HCT116 (cell line): Measurements from ENCODE around the gene MAPK4.
"Not testable (repeated sequence)": the region's sequence is repeated elsewhere in the genome, so short reads cannot be mapped to it uniquely, and the experiment has no call there.

Experiments used
- CTCF ChIP-seq, 3 experiments: fragments of 200-600 bp in 1 of 3; sonication (generic) in 1 of 3; IDR thresholded peaks in 2 of 3; conservative IDR thresholded peaks in 1 of 3; 2 replicates each; pipeline ENCODE4 v1.5.1; 2012 to 2017; ENCODE audit warnings: low read depth in 2 of 3, low read length in 2 of 3, antibody characterized with exemption in 1 of 3, borderline replicate concordance in 1 of 3, control low read depth in 1 of 3, mild to moderate bottlenecking in 1 of 3, mixed read lengths in 1 of 3, mixed run types in 1 of 3, moderate library complexity in 1 of 3; ENCODE audit not compliant: insufficient read depth in 1 of 3
- EZH2 ChIP-seq: fragments of 200-600 bp; sonication (generic); IDR thresholded peaks from 2 replicates; pipeline ENCODE4 v1.6.1; 2017; ENCODE audit warnings: antibody characterized with exemption, mixed run types
- EZH2phosphoT487 ChIP-seq: fragments of 200-600 bp; IDR thresholded peaks from 2 replicates; pipeline ENCODE4 v1.6.1; 2018; ENCODE audit warnings: antibody characterized with exemption, borderline replicate concordance
- POLR2A ChIP-seq: IDR thresholded peaks from 2 replicates; pipeline ENCODE4 v1.7.0; 2011; ENCODE audit warnings: borderline replicate concordance; ENCODE audit not compliant: insufficient read depth, insufficient read length; ENCODE audit errors: extremely low read depth
- POLR2AphosphoS5 ChIP-seq: IDR thresholded peaks from 2 replicates; pipeline ENCODE4 v1.6.1; 2011; ENCODE audit warnings: mild to moderate bottlenecking, low read depth, low read length, moderate library complexity
- TCF7L2 ChIP-seq: IDR thresholded peaks from 2 replicates; pipeline ENCODE4 v1.7.0; 2011; ENCODE audit warnings: borderline replicate concordance, inconsistent platforms; ENCODE audit not compliant: insufficient read depth, insufficient read length; ENCODE audit errors: extremely low read depth
- YY1 ChIP-seq: IDR thresholded peaks from 2 replicates; pipeline ENCODE4 v1.6.1; 2011; ENCODE audit warnings: low read length, low read depth, moderate library complexity, mild to moderate bottlenecking; ENCODE audit not compliant: insufficient replicate concordance; ENCODE audit errors: extremely low read depth
- ZBTB33 ChIP-seq: IDR thresholded peaks from 2 replicates; pipeline ENCODE4 v1.6.1; 2011; ENCODE audit warnings: mild to moderate bottlenecking, low read length, moderate library complexity; ENCODE audit not compliant: insufficient replicate concordance; ENCODE audit errors: extremely low read depth
- ZNF274 ChIP-seq: fragments of 200-500 bp; sonication (Bioruptor generic); IDR thresholded peaks from 2 replicates; pipeline ENCODE4 v1.6.1; 2014; ENCODE audit warnings: mild to moderate bottlenecking, low read depth, low read length, inconsistent platforms
- TF ChIP-seq, protein P1 (sequence below): IDR thresholded peaks from 2 replicates; pipeline ENCODE4 v1.6.1; 2012; ENCODE audit warnings: low read depth

DNA sequence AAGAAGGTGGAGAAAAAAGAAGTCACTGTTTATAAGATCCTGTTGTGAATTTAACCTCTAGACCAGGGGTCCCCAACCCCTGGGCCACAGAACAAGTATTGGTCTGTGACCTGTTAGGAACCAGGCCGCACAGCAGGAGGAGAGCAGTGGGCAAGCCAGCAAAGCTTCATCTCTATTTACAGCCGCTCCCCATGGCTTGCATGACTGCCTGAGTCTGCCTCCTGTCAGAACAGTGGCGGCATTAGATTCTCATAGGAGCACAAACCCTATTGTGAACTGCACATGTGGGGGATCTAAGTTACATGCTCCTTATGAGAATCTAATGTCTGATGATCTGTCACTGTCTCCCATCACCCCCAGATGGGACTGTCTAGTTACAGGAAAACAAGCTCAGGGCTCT is 13.3 kb downstream of the MAPK4 start:
- not testable (repeated sequence) for TF ChIP-seq EZH2; POLR2A; CTCF (IDR thresholded peaks at IDR 0.05 in 2 of 3, conservative IDR thresholded peaks at IDR 0.05 in 1 of 3; ENCODE audit: borderline replicate concordance in 1 of 3, insufficient read depth in 1 of 3, low read depth in 2 of 3, low read length in 2 of 3); ZNF274; EZH2phosphoT487; TCF7L2; YY1; POLR2AphosphoS5; ZBTB33
- TF ChIP-seq, protein P1, sequence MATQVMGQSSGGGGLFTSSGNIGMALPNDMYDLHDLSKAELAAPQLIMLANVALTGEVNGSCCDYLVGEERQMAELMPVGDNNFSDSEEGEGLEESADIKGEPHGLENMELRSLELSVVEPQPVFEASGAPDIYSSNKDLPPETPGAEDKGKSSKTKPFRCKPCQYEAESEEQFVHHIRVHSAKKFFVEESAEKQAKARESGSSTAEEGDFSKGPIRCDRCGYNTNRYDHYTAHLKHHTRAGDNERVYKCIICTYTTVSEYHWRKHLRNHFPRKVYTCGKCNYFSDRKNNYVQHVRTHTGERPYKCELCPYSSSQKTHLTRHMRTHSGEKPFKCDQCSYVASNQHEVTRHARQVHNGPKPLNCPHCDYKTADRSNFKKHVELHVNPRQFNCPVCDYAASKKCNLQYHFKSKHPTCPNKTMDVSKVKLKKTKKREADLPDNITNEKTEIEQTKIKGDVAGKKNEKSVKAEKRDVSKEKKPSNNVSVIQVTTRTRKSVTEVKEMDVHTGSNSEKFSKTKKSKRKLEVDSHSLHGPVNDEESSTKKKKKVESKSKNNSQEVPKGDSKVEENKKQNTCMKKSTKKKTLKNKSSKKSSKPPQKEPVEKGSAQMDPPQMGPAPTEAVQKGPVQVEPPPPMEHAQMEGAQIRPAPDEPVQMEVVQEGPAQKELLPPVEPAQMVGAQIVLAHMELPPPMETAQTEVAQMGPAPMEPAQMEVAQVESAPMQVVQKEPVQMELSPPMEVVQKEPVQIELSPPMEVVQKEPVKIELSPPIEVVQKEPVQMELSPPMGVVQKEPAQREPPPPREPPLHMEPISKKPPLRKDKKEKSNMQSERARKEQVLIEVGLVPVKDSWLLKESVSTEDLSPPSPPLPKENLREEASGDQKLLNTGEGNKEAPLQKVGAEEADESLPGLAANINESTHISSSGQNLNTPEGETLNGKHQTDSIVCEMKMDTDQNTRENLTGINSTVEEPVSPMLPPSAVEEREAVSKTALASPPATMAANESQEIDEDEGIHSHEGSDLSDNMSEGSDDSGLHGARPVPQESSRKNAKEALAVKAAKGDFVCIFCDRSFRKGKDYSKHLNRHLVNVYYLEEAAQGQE, result not testable (repeated sequence)
